Hepatic stellate cell (primary cell): ENCODE measurements around the gene PVALEF.

ENCODE experiments used
- DNase-seq: peaks from one replicate; pipeline ENCODE4 v3.0.0; 2011; ENCODE audit warnings: low spot score

Gene PVALEF

GRCh38 chr17:81165246-81166032 lies at the start of gene PVALEF:
PVALEF (plus strand) TSS chr17:81165507; CDS start chr17:81181227, 15,720 bp downstream.
- no peak for DNase-seq

GRCh38 chr17:81115749-81116464 lies 49.4 kb upstream of the PVALEF start:
- DNase-seq = no peak

GRCh38 chr17:81116704-81117103 lies 48.6 kb upstream of the PVALEF start:
- no peak for DNase-seq

- no peak for DNase-seq
These were observed 47.6 kb upstream of the PVALEF start for GRCh38 chr17:81117672-81118198.

- DNase-seq = no peak
These were observed 46.7 kb upstream of the PVALEF start for GRCh38 chr17:81118308-81119221.

GRCh38 chr17:81119223-81120148 lies 45.8 kb upstream of the PVALEF start:
- peak; percentile 95 for DNase-seq

- DNase-seq = no peak
These were observed 45.2 kb upstream of the PVALEF start for GRCh38 chr17:81120149-81120484.

- no peak for DNase-seq
These were observed 44.3 kb upstream of the PVALEF start for GRCh38 chr17:81120695-81121621.

GRCh38 chr17:81121841-81122733 lies 43.2 kb upstream of the PVALEF start:
- DNase-seq = no peak

GRCh38 chr17:81123052-81124048 lies 42.0 kb upstream of the PVALEF start:
- DNase-seq = no peak

GRCh38 chr17:81124377-81124776 lies 40.9 kb upstream of the PVALEF start:
- DNase-seq = no peak

GRCh38 chr17:81125573-81126081 lies 39.7 kb upstream of the PVALEF start:
- DNase-seq = no peak

- no peak for DNase-seq
These were observed 38.8 kb upstream of the PVALEF start for GRCh38 chr17:81126281-81127132.

- no peak for DNase-seq
These were observed 38.2 kb upstream of the PVALEF start for GRCh38 chr17:81127133-81127455.

GRCh38 chr17:81127526-81128177 lies 37.7 kb upstream of the PVALEF start:
- no peak for DNase-seq

- DNase-seq = no peak
These were observed 37.0 kb upstream of the PVALEF start for GRCh38 chr17:81128338-81128737.
